ENCODE measurements around the gene CCDC86.
"Not testable (repeated sequence)": the region's sequence is repeated elsewhere in the genome, so short reads cannot be mapped to it uniquely, and the experiment has no call there.

- not testable (repeated sequence) for TF ChIP-seq CTCF (conservative IDR thresholded peaks at IDR 0.05; ENCODE audit: low read length); EZH2phosphoT487 (IDR thresholded peaks at IDR 0.05; ENCODE audit: borderline replicate concordance, low read depth, low read length)
Observed at GRCh38 chr11:60823745-60824306, 18.1 kb upstream of the CCDC86 start.

Measured in OCI-LY7 (cell line).